Caco-2 (cell line): ENCODE measurements around the gene RRBP1. TPM values are rescaled to one million over a fixed set of nuclear protein-coding genes. Genes with fewer than 3 reads are reported as not detected.

Experiments used
- BruUV-seq: library from RNA; stranded (reverse); fragments of 400-500 nt; replicated peaks from 2 replicates; lab custom pipeline; 2021; lab: Mats Ljungman, UMichigan
- CTCF ChIA-PET: fragments of 300-600 bp; sonication (Branson Sonifier 250); formaldehyde crosslinking; loops from one replicate; lab custom pipeline; 2022; ENCODE audit warnings: antibody characterized with exemption; lab: Charles Lee
- POLR2A ChIA-PET: fragments of 300-600 bp; sonication (Branson Sonifier 250); formaldehyde crosslinking; loops from one replicate; lab custom pipeline; 2022; ENCODE audit warnings: antibody characterized with exemption; lab: Charles Lee
- DNase-seq, 2 experiments: peaks; one replicate each; pipeline versions ENCODE4 v3.0.0 to v3.0.0-alpha.2; 2020 to 2022
- H3K27me3 ChIP-seq: replicated peaks from 2 replicates; pipeline ENCODE4 v1.6.0; 2011; ENCODE audit warnings: low read length; ENCODE audit not compliant: control insufficient read depth, insufficient read depth
- H3K36me3 ChIP-seq: 2 replicates; pipeline ENCODE4 v1.5.1; 2011; ENCODE audit warnings: low read length; ENCODE audit not compliant: control insufficient read depth, insufficient read depth
- H3K4me1 ChIP-seq: fragments of 250-450 bp; sonication (Bioruptor Pico); 2 replicates; pipeline ENCODE4 v1.5.1; 2020; ENCODE audit warnings: mild to moderate bottlenecking
- H3K4me3 ChIP-seq: 2 replicates; pipeline ENCODE4 v1.5.1; 2011; ENCODE audit warnings: low read depth, mild to moderate bottlenecking, control low read depth, low read length
- H3K9me3 ChIP-seq: fragments of 250-450 bp; sonication (Bioruptor Pico); 2 replicates; pipeline ENCODE4 v1.5.1; 2020; ENCODE audit warnings: mild to moderate bottlenecking, moderate library complexity
- H3K27ac Mint-ChIP-seq: one replicate; pipeline ENCODE4 v1.8.0; 2022; ENCODE audit warnings: mixed read lengths; ENCODE audit not compliant: unreplicated experiment
- H3K27me3 Mint-ChIP-seq: one replicate; pipeline ENCODE4 v1.8.0; 2022; ENCODE audit warnings: mixed read lengths; ENCODE audit not compliant: insufficient read depth, unreplicated experiment
- H3K36me3 Mint-ChIP-seq: one replicate; pipeline ENCODE4 v1.8.0; 2022; ENCODE audit warnings: mild to moderate bottlenecking, mixed read lengths; ENCODE audit not compliant: insufficient read depth, unreplicated experiment
- H3K4me1 Mint-ChIP-seq: one replicate; pipeline ENCODE4 v1.8.0; 2022; ENCODE audit warnings: low read depth, mixed read lengths; ENCODE audit not compliant: unreplicated experiment
- H3K4me3 Mint-ChIP-seq: one replicate; pipeline ENCODE4 v1.8.0; 2022; ENCODE audit warnings: mild to moderate bottlenecking, moderate library complexity, mixed read lengths; ENCODE audit not compliant: unreplicated experiment
- H3K9me3 Mint-ChIP-seq: one replicate; pipeline ENCODE4 v1.8.0; 2022; ENCODE audit warnings: mixed read lengths; ENCODE audit not compliant: unreplicated experiment
- intact Hi-C: fragments of 100-400 bp; cut with micrococcal nuclease; formaldehyde crosslinking; loops from one replicate; pipeline ENCODE4 v1.10.0; 2022; ENCODE audit not compliant: unreplicated experiment
- total RNA-seq: library from RNA; stranded (reverse); gene quantifications from 2 replicates; pipeline ENCODE4 v1.2.3, GENCODE V29; 2022
- TF ChIP-seq, protein P1 (sequence below), 2 experiments: fragments of 200-600 bp in 1 of 2; IDR thresholded peaks; 1 replicate in 1 of 2; 2 replicates in 1 of 2; pipeline versions ENCODE4 v1.5.1 to v1.8.0; 2011 to 2022; ENCODE audit warnings: antibody characterized with exemption in 1 of 2, control low read depth in 1 of 2, inconsistent platforms in 1 of 2, low read depth in 1 of 2, low read length in 1 of 2, mild to moderate bottlenecking in 1 of 2, moderate library complexity in 1 of 2; ENCODE audit not compliant: insufficient read depth in 1 of 2, severe bottlenecking in 1 of 2, unreplicated experiment in 1 of 2

Gene RRBP1
- total RNA-seq, 1 experiment from 2014 or later = 758 TPM

DNA sequence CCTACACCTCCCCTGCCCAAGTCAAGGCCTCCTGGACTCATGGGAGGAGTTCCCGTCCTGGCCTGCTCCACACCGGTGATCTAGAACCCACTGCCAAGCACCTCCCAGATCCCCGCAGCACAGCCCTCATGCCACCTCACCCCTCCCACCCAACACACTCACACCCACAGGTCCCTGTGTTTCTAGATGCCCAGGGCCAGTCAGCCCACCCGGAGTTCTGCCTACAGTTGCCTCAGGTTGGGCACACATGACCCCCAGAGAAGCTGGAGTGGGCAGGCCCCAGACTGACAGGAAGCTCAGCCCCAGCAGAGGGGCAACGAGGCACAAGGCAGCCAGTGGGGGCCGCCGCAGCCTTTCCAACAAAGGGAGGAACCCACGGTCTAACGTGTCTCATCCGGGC is 29.6 kb downstream of the RRBP1 start:
- ChIA-PET POLR2A (no interaction called here), CTCF (interaction anchor here (1.1 kb wide), 1 partner anchor 30 kb away, joined by 5 read pairs; the partner anchor contains the start of gene RRBP1)
- H3K27ac Mint-ChIP-seq = no peak overlapping the region

DNA sequence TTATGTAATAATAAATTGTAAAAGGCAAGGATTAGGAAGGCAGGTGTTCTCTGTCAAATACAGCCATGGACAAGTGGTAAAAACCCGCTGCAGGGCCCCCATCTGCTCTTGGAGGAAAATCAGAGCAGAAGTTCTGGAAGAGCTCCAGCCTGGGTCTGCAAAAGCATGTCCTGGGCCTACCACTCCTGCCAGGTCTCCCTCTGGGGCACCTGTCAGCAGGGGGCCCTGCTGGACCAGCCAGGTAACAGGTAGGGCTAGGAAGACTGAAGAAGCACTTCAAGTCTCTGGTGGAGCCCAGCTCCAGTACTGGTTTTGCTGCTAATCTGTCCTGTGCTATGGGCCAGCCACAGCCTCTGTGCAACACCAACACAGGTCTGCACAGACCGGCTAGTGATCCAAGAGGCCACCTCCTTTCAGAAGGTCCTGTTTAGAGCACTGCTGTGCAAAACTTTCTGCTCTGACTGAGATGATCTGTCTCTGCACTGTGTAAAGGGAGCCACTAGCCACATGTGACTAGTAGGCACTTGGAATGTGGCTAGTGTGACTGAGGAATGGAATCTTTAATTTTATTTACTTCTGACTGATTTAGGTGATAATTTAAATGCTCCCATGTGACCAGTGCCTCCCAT is 30.2 kb downstream of the RRBP1 start:
- BruUV-seq = no TSS peak
- Mint-ChIP-seq H3K27me3 (no peaks in the 10 kb centered on the region), H3K4me3 (no peak overlapping the region), H3K4me1 (peaks cover 21% of the 10 kb centered on the region), H3K9me3 (no peaks in the 10 kb centered on the region), H3K36me3 (peaks cover 99% of the 10 kb centered on the region), H3K27ac (no peak overlapping the region)
- Histone ChIP-seq H3K9me3 (no peaks in the 10 kb centered on the region), H3K4me1 (0 out of 2 replicates have a peak, but pooled peaks cover 8% of the 10 kb centered on the region), H3K27me3 (no peaks in the 10 kb centered on the region), H3K4me3 (no peak overlapping the region), H3K36me3 (peaks cover 16% of the 10 kb centered on the region)
- ChIA-PET CTCF (interaction anchor here (0.7 to 1.3 kb wide), 5 partner anchors 31 to 287 kb away, joined by 3 to 5 read pairs (median 3); partner anchors contain the start of gene RRBP1), POLR2A (no interaction called here)
- peak; percentile 67 to 69 for DNase-seq
- intact Hi-C loops = no loop called here
- TF ChIP-seq, protein P1, sequence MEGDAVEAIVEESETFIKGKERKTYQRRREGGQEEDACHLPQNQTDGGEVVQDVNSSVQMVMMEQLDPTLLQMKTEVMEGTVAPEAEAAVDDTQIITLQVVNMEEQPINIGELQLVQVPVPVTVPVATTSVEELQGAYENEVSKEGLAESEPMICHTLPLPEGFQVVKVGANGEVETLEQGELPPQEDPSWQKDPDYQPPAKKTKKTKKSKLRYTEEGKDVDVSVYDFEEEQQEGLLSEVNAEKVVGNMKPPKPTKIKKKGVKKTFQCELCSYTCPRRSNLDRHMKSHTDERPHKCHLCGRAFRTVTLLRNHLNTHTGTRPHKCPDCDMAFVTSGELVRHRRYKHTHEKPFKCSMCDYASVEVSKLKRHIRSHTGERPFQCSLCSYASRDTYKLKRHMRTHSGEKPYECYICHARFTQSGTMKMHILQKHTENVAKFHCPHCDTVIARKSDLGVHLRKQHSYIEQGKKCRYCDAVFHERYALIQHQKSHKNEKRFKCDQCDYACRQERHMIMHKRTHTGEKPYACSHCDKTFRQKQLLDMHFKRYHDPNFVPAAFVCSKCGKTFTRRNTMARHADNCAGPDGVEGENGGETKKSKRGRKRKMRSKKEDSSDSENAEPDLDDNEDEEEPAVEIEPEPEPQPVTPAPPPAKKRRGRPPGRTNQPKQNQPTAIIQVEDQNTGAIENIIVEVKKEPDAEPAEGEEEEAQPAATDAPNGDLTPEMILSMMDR (IDR thresholded peaks at IDR 0.05; ENCODE audit: insufficient read depth in 1 of 2, low read depth in 1 of 2, low read length in 1 of 2, severe bottlenecking in 1 of 2, unreplicated experiment in 1 of 2) = peak; percentile 31 to 70

More for the DNA sequence above, 29.6 kb downstream of the RRBP1 start:
- no peak for DNase-seq
- H3K27me3 Mint-ChIP-seq = no peaks in the 10 kb centered on the region
- TF ChIP-seq, protein P1 (IDR thresholded peaks at IDR 0.05; ENCODE audit: insufficient read depth in 1 of 2, low read depth in 1 of 2, low read length in 1 of 2, severe bottlenecking in 1 of 2, unreplicated experiment in 1 of 2) = no peak
- no peaks in the 10 kb centered on the region for H3K9me3 Mint-ChIP-seq
- intact Hi-C loops = no loop called here
- no TSS peak for BruUV-seq
- Histone ChIP-seq H3K36me3 (peaks cover 16% of the 10 kb centered on the region), H3K4me1 (0 out of 2 replicates have a peak, but pooled peaks cover 8% of the 10 kb centered on the region), H3K27me3 (no peaks in the 10 kb centered on the region), H3K9me3 (no peaks in the 10 kb centered on the region), H3K4me3 (no peak overlapping the region)
- peaks cover 99% of the 10 kb centered on the region for H3K36me3 Mint-ChIP-seq
- H3K4me1 Mint-ChIP-seq = peaks cover 24% of the 10 kb centered on the region
- H3K4me3 Mint-ChIP-seq = no peak overlapping the region

DNA sequence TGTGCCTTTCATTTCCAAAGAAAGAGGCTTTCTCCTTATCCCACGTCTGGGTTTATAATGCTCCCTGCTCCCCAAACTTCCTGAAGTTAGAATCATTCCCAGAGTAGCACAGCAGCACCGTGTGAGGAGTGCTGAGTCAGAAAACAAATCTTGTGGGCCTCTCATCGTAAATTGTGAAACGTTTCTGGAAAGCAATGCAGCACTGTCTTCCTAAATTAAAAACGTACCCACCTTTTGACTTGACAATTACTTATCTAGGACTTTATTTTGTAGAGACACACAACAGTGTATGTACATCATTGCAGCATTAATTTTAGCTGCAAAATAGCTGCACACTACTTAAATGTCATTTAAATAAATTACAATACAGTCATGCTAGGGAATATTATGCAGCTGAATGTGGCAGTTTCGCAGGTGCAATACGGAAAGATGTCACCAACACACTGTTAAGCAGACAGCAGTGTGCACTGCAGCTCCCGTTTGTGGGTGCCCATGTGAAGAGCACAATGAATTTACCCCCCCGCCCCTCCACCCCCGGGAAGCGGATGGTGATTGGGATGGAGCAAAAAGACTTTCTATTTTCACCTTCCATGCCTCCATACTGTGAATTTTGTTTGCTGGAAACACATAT is 30.8 kb downstream of the RRBP1 start:
- POLR2A ChIA-PET = no interaction called here
- Histone ChIP-seq H3K36me3 (peaks cover 16% of the 10 kb centered on the region), H3K4me1 (0 out of 2 replicates have a peak, but pooled peaks cover 8% of the 10 kb centered on the region), H3K27me3 (no peaks in the 10 kb centered on the region), H3K4me3 (no peak overlapping the region), H3K9me3 (no peaks in the 10 kb centered on the region)
- Mint-ChIP-seq H3K4me1 (peaks cover 22% of the 10 kb centered on the region), H3K4me3 (no peak overlapping the region), H3K9me3 (no peaks in the 10 kb centered on the region), H3K27me3 (no peaks in the 10 kb centered on the region), H3K27ac (no peak overlapping the region), H3K36me3 (peaks cover 99% of the 10 kb centered on the region)
- BruUV-seq = no TSS peak
- no peak for DNase-seq
- intact Hi-C loops = no loop called here
- TF ChIP-seq, protein P1 (IDR thresholded peaks at IDR 0.05; ENCODE audit: insufficient read depth in 1 of 2, low read depth in 1 of 2, low read length in 1 of 2, severe bottlenecking in 1 of 2, unreplicated experiment in 1 of 2) = no peak
- CTCF ChIA-PET = interaction anchor here (0.7 to 1.3 kb wide), 5 partner anchors 32 to 287 kb away, joined by 3 to 5 read pairs (median 3); partner anchors contain the start of gene RRBP1
